RKO (cell line): ENCODE data around the gene NEK8.
A peak's percentile ranks its signal among the peaks of the same experiment; 100 is the strongest.
"Not testable (repeated sequence)": the region's sequence is repeated elsewhere in the genome, so short reads cannot be mapped to it uniquely, and the experiment has no call there.

ENCODE experiments used
- DNase-seq: peaks from one replicate; pipeline ENCODE4 v3.0.0-alpha.2; 2016; ENCODE audit warnings: low spot score

The NEK8 gene

DNA sequence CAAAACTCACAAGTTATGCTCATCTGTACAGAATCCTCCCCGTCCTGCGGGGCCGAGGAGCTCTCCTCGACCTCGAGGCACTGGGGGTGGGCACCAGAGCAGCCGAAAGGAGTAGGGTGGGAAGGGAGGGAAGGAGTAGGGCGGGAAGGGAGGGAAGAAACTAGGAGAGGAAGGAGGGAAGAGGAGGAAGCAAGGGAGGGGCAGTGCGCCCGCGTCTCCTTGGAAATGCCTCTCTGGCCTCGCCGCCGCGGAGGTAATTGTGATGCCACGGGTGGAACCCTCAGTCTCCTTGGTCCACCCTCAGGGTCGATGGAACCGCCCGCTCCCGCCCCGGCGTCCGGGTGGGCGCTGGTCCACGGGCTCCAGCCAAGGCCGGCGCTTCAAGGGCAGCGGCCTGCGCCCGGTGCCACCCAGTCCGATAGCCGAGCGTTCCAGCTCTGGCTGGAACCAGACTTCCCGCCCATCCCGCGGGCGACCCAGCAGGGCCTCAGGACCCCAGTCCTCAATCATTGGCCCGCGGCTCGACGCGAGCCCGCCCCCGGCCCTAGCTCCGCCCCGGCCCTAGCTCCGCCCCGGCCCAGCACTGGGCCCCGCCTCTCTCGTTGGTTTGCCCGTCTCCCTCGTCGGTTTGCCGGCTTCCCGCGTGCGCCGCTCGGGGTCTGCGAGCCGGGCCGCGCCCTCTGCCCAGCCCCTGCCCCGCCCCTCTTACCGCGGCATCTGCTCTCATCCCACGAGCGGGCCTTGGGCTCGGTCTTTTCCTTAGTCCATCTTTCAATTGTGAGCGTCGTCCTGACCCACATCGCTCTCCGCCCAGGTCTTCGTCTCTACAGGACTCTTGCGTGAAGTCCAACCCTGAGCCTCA lies 17.5 kb upstream of the NEK8 start:
- DNase-seq = peak; percentile 92

DNA sequence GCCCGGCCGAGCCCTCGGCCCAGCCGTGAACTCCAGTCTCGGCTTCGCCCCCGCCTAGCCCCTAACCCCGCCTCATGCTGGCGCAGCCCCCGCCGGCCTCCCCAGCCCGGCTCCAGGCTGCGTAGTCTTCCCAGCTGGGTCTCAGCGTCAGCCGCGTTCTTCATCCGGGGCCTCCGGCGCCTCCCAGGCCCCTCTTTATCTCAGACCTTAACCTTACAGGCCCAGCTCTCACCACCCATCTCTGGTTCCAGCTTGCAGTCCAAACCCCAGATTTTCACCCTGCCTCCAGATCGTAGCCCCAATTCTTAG lies 16.9 kb upstream of the NEK8 start, which contains the start of gene PROCA1:
TSS of gene PROCA1 (minus strand) at position 166 of the 309 bp plus-strand sequence. CDS start 228 bp downstream, outside the sequence.
- no peak for DNase-seq

DNA sequence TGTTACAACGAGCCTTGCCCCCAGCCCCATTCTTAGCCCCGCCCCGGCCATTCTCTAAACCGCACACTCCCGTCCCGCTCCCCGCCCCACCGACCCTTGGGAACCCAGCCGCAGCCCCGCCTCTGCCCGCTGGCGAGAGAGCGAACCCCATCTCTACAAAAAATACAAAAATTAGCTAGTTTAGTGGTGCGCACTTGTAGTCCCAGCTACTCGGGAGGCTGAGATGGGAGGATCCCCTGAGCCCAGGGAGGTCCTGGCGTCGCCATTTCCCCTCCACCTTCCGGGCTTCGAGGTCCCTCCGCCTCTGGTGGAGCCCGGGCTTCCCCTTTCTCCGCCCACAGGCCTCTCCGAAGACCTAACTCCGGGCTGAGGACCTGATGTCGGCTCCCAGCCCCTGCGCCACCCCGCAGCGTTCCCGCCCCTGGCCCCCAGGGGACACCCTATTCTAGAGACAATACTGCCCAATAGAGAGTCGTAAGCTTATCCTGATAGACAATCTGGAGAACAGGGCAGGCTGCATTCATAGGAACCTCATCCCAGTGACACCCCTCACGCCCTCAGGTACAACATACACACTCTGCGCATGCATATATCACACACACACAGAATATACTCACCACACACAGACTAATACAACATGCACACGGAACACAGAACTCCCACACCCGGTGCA lies 16.4 kb upstream of the NEK8 start:
- no peak for DNase-seq

DNA sequence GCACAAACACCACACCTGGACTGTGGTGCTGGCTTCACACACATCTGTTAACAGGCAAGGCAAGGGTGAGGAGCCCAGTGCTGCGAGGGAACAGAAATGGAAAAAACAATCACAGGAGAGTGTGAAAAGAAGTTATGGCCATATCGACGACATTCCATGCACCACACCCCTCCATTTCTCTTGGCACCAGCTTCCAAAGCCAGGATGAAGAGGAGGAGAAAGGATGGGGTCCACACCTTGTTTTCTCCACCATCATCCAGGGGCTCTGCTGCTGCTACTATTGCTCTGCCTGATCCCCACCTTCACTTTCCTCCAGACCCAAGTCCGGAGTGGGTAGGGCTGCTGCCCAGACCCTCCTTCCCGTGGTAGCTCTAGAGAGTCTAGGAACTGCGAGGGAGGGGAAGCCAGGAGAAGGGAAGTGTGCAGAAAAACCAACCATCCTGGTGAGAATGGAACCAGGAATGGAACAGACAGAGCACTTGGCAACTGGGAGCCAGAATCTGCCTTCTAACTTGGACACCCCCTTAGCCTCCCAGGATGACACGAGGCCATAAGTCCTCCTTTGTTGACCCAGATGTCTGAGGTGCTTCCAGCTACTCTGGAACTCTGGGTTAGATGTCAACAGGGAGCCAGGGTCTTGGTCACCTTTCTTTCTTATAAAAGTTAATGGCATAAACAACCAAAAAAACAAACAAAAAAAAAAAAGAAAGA lies 15.7 kb upstream of the NEK8 start:
- no peak for DNase-seq

DNA sequence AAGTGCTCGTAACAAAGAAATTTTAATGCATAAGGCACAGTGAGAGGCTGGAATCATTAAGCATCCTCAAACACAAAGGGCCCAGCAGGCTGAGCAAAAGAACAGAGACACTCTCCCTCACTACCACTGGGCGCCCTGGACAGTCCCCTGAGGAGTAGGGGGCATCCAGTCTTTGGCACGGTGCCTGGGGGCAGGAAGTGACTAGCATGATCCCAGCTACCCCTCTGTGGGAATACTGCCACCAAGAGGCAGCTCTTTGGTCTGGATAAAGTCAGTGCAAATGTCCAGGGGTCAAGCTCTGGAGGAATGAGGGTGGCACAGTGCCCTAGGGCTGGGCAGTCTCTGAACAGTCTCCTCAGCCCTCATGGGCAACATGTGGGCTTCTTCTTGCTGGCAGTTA lies 14.3 kb upstream of the NEK8 start:
- no peak for DNase-seq

DNA sequence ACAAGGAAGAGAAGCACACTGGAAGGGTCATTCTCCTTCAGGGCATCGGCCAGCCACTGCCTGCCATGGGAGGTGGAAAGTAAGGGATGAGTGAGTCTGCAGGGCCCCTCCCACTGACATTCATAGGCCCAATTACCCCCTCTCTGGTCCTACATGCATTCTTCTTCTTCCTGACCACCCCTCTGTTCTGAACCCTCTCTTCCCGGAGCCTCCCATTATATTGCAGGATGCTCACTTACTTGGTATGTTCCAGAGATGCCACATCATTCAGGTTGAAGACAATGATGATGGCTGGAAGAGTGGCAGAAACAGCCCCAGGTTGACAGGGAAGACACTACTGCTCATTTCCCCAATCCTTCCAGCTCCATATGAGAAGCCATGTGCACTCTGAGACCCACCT lies 13.4 kb upstream of the NEK8 start:
- no peak for DNase-seq

DNA sequence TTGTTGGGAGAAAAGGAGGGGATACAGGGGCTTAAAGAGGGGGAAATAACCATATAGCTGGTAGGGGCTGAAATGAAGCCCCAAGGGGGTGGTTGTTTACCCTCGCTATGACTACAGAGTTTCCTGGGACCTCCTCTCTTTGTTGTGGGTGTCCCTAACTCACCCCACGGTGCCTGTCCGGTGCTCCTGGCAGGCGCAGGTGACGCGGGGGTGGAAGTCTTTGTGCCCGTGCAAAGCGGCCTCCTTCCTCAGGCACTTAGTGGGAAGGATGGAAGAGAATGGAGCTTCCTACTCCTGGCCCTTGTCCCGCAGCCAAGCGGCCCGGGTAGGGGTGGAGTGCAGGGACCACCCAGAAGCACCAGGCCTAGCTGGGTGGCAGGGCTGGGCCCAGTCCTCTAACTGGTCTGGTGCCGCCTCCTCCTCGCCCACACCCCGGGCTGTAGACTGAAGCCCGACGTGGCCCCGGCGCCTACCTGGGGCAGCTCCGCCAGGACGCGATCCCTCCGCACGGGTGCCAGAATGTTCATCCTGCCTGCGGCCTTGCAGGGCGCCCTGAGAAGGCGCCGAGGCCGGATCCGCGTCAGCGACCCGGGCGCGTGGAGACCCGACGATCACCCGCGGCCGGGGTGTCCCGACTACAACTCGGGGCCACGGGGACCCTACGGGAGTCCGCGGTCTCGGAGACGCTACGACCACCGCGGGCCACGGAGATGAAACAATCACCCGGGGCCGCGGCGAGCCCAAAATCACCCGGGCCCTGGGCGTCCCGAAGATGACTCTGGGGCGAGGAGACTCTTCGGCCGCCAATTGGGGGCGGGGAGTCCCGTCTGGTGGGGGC lies 11.6 kb upstream of the NEK8 start:
- no peak for DNase-seq

DNA sequence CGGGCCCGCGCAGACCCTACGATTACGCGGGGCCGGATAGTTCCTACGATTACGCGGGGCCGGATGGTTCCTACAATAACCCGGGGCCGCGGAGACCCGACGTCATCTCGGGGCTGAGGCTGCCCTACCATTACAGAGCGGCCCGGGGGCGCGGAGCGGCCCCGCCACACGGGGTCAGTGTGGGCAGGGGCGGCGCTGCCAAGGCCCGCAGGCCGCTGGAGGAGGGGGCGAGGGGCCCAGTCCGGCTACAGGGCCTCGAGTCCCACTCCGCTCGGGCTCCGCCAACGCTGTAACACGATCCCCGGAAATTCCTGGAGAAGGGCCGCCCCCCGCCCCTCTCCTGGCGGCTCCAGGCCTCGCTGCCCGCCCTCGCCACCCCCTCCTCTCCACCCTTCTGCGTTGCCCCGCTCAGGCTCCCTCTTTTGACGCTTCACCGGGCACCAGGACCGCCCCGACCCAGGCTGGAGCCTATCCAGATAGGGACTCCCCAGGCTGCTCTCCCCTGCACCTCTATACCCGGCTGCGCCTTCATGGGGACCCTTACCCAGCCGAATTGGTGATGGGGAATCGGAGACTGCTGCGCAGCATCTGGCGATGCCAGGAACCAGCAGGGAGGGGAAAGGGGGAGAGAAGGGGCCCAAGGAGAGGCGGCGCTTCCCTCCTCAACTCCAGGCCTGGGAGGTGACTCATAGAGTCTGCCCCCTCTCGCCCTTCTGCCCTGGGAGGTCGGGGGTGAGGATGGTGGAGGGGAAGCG lies 10.8 kb upstream of the NEK8 start, which contains the start of gene RAB34:
TSS of gene RAB34 (minus strand) at position 291 of the 755 bp plus-strand sequence. CDS start 602 bp downstream, outside the sequence.
- no peak for DNase-seq

DNA sequence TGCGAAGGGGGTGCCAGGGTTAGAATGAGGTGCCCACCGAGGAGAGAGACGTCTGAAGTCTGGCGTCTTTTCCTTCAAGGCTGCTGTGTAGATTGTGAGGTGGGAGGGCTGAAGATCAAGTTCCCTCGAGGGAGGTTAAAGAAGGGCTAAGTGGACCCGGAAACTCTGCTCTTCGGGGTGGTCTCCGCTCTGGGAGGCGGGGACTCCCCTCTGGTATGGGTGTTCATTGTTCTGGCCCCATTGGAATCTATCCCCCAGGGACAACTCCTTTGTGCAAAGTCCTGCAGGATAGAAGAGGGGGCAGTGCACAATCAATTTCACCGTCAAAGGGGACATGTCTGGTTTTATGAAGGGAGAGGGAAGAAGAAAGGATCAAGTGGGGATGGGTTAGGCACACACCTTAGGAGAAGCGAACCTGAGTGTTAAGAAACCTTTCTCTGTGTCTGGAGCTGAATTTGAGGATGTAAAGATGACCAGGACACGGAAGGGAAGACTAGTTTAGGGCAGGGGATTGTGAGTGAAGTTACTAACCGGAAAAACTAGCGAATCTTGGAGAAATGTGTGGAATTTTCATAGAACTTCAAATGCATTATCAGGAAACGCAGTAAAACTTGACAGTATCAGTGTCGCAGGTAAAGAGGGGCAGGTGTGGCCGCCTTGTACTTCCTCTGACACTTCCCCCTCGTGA lies 10.1 kb upstream of the NEK8 start:
- DNase-seq = no peak

DNA sequence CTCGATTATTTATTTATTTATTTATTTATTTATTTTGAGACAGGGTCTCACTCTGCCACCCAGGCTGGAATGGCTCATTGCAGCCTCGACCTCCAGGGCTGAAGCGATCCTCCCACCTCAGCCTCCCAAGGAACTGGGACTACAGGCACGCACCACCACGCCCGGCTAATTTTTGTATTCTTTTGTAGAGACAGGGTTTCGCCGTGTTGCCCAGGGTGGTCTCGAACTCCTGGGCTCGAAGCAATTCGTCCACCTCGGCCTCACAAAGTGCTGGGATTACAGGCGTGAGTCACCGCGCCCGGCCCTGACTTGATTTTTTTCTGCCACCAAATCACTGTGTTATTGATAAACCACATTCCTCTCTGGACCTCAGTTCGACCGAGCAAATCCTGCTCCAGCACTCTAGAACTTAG lies 9.6 kb upstream of the NEK8 start:
- no peak for DNase-seq

DNA sequence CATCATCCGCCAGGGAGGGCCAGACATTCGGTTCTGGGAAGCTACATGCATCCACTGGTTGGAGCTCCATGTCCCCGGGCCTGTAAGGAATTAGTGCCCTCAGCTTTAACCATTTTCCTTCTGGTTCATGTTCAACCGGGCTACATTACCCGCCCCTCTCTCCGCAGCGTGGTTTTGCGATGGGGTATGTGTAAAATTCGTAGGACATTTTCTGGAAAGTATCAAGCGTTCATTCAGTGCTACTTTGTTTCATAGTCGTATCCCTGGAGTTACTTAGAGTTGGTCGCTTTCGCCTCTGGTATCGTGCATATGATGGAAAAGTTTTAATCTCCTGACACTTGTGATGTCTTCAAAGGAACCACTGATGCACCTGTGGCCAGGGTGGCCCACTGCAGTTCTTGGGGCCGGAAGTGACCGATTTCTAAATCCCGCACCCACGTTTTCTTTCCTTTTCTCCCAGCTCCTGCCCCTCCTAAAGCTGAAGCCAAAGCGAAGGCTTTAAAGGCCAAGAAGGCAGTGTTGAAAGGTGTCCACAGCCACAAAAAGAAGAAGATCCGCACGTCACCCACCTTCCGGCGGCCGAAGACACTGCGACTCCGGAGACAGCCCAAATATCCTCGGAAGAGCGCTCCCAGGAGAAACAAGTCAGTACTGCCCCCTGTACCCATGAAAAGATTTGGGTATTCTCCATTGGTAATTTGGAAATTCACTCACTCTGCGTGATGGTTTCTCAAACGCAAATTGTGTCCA lies 8.2 kb upstream of the NEK8 start:
- peak; percentile 59 for DNase-seq

DNA sequence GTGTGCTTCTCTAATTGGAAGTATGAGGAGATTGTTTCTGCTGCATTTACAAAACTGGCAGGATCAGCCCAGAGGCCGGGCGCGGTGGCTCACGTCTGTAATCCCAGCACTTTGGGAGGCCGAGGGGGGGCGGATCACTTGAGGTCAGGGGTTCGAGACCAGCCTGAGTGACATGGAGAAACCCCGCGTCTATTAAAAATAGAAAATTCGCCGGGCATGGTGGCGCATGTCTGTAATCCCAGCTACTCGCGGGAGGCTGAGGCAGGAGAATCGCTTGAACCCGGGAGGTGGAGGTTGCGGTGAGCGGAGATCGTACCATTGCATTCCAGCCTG lies 7.6 kb upstream of the NEK8 start:
- DNase-seq = not testable (repeated sequence)

DNA sequence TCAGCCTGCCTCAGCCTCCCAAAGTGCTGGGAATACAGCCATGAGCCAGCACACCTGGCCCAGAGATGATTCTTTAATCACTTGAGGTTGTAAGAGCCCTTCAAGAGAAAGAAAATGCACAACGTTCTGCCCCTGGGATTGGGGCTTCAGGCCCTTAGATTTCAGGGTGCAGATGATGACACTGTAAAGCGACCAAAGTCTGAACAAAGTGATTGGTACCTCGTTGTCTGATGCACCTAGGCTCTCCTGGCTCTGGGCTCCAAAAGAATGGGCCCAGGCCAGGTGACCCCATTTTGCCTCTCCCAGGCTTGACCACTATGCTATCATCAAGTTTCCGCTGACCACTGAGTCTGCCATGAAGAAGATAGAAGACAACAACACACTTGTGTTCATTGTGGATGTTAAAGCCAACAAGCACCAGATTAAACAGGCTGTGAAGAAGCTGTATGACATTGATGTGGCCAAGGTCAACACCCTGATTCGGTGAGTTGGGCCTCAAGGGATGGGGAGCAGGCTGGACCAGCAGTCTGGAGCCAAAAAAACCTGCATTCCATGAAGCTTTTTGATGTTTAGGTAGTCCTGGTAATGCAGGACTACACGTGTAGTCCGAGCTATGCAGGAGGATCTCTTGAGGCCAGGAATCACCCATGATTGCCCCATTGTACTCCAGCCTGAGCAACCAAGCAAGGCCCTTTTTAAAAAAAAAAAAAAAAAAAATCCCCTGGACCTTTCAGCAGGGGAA lies 6.0 kb upstream of the NEK8 start:
- DNase-seq = no peak

DNA sequence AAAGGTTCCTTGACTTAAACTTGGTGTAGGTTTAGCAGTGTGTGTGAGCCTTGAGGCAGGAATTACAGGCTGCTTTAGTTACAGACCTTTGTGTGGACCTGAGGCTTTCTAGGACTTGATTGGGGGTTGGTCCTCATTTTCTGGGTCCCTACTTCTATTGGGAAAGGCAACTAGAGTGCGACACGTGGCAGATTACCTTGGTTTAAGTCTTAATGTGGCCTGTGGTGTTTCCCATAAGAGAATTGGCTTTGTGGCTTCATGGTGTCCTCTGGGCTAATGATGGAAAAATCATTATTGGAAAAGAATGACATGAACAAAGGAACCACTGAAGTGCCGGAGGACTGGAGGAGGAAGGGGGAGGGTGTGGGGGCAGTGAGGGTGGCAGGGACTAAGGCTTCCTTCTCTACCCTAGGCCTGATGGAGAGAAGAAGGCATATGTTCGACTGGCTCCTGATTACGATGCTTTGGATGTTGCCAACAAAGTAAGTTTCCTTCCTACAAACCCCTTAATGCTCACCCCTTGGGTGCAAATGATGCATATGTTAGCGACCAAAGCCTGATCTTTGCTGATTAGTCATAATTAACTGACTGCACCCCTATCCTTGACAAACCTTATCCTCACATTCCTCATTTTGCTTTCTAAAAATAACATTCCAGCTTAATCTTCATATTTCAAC lies 5.3 kb upstream of the NEK8 start:
- peak; percentile 70 for DNase-seq

DNA sequence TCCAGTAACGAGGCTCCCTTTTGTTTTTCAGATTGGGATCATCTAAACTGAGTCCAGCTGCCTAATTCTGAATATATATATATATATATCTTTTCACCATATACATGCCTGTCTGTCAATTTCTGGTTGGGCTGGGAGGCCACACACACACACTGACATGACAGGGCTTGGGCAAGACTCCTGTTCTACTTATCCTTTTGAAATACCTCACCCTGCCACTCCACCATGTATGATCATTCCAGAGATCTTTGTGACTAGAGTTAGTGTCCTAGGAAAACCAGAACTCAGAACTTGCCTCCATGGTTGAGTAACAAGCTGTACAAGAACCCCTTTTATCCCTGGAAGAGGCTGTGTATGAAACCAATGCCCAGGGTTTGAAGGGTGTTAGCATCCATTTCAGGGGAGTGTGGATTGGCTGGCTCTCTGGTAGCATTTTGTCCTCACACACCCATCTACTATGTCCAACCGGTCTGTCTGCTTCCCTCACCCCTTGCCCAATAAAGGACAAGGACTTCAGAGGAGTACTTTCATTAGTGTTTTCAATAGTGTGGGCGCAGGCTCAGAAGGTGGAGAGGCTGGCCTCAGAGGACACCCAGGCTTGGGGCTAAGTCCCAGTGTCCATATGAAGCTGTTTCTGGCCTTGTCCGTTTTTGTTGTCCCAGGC lies 4.6 kb upstream of the NEK8 start:
- DNase-seq = peak; percentile 50

DNA sequence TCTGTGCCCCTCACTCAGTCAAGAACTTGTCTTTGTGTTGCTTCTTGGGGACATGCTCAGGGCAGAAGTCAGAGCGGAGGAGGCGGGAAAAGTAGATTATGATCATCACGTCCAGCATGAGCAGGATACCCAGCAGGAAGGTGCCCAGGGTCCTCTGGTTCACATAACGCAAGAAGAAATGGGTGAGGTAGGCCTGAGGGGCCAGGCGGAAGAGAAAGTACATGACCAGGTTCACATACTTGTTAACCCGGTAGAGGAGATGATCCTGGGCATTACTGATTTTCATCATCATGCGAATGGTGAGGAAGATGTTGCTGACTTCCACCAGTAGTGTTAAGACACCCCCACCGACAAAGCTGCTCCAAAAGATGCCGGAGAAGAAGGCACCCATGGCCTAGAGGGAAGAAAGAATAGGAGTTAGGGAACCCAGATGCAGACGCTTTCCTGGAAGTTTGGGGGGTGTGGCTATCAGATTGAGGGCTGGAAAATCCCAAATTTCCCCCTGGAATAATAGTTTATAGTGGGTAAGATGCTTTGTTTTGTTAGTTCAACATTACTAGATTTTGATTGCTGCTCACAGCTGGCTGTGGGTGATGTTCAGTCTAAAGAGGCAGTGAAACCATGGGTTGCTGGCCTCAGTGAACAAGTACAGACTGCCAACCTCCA lies 4.0 kb upstream of the NEK8 start:
- DNase-seq = peak; percentile 58

DNA sequence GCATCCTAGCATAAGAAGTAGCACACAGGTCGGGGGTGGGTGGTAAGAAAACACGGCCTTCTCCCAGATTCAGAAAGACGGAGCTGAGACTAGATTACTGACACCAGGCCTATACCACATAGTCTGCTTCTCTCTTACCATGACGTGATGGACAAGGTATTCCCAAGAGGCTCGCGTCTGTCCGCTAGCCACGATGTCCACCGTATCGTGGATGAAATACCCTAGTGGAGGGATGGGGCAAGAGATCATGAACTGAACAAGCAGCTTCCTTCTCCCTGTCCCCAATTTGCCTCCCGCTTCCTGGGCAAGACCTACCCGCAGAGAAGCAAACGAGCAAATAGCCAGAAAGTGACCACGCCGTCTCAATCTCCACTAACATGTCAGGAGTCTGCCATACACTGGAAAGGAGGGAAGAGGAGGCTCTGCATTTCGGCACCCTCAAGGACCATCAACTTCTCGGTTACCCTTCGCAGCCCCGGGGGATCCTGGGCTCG lies 3.4 kb upstream of the NEK8 start:
- DNase-seq = peak; percentile 91
